ENCODE results near the gene DCUN1D4.

Gene DCUN1D4

GRCh38 chr4:51895816-51896408, 53.0 kb downstream of the DCUN1D4 start:
- peak; percentile 92 for TF ChIP-seq CTCF (conservative IDR thresholded peaks at IDR 0.05)
- H3K27ac ChIP-seq: no peak overlapping the region

GRCh38 chr4:51901363-51901762, 58.4 kb downstream of the DCUN1D4 start:
- TF ChIP-seq CTCF (conservative IDR thresholded peaks at IDR 0.05): no peak
- H3K27ac ChIP-seq: no peak overlapping the region

GRCh38 chr4:51906167-51906958, 63.4 kb downstream of the DCUN1D4 start:
- no peak for TF ChIP-seq CTCF (conservative IDR thresholded peaks at IDR 0.05)
- no peak overlapping the region for H3K27ac ChIP-seq

GRCh38 chr4:51907006-51907669, 64.2 kb downstream of the DCUN1D4 start:
- no peak overlapping the region for H3K27ac ChIP-seq
- TF ChIP-seq CTCF (conservative IDR thresholded peaks at IDR 0.05): no peak

- TF ChIP-seq CTCF (conservative IDR thresholded peaks at IDR 0.05): no peak
Measured at GRCh38 chr4:51909236-51909703, 66.3 kb downstream of the DCUN1D4 start.

GRCh38 chr4:51918251-51918650, 75.3 kb downstream of the DCUN1D4 start:
- H3K27ac ChIP-seq: no peak overlapping the region
- no peak for TF ChIP-seq CTCF (conservative IDR thresholded peaks at IDR 0.05)

More at GRCh38 chr4:51909236-51909703, 66.3 kb downstream of the DCUN1D4 start:
- H3K27ac ChIP-seq: no peak overlapping the region

GRCh38 chr4:51923343-51923742, 80.4 kb downstream of the DCUN1D4 start:
- TF ChIP-seq CTCF (conservative IDR thresholded peaks at IDR 0.05): no peak
- H3K27ac ChIP-seq: no peak overlapping the region

All from VCaP (cell line).